Breast epithelium (tissue), 3 donors: ENCODE results near the gene TMEM106C.

ENCODE experiments used
- CTCF ChIP-seq, 3 donors: fragments of 450-650 bp; IDR thresholded peaks; one replicate each; pipeline ENCODE4 v1.5.1; 2016 to 2017; ENCODE audit warnings: antibody characterized with exemption in 3 of 3, mild to moderate bottlenecking in 3 of 3, moderate library complexity in 3 of 3
- POLR2A ChIP-seq: fragments of 450-650 bp; IDR thresholded peaks from one replicate; pipeline ENCODE4 v1.6.1; 2016; ENCODE audit warnings: antibody characterized with exemption, mild to moderate bottlenecking, moderate library complexity
- POLR2AphosphoS5 ChIP-seq, 3 donors: sonication (generic); formaldehyde crosslinking; IDR thresholded peaks; one replicate each; pipeline ENCODE4 v1.6.1; 2017; ENCODE audit warnings: antibody characterized with exemption in 3 of 3

- TF ChIP-seq CTCF (IDR thresholded peaks at IDR 0.05) (no peak), POLR2AphosphoS5 (IDR thresholded peaks at IDR 0.05) (no peak), POLR2A (no peak)
Measured at GRCh38 chr12:47920913-47921312, 42.5 kb upstream of the TMEM106C start.
